HepG2 (cell line): ENCODE measurements around the gene APC2. TPM values are rescaled to one million over a fixed set of nuclear protein-coding genes. Genes with fewer than 3 reads are reported as not detected.

Experiments
- ELF4 ChIP-seq: sonication (generic); formaldehyde crosslinking; IDR thresholded peaks from 2 replicates; pipeline ENCODE4 v1.5.0; 2020; ENCODE audit warnings: missing genetic modification reagents, mild to moderate bottlenecking, moderate library complexity, borderline replicate concordance
- ETV6 ChIP-seq: sonication (generic); formaldehyde crosslinking; conservative IDR thresholded peaks from 2 replicates; pipeline ENCODE4 v1.4.0; 2020; ENCODE audit warnings: missing genetic modification reagents
- FIP1L1 ChIP-seq: fragments of 200-400 bp; formaldehyde crosslinking; IDR thresholded peaks from 2 replicates; pipeline ENCODE4 v1.6.1; 2018; ENCODE audit warnings: low read depth, mild to moderate bottlenecking, low read length, moderate library complexity, borderline replicate concordance; ENCODE audit not compliant: insufficient read depth
- GABPB1 ChIP-seq: IDR thresholded peaks from 2 replicates; pipeline ENCODE4 v1.6.1; 2016; ENCODE audit warnings: mild to moderate bottlenecking, missing genetic modification reagents, moderate library complexity, missing compliant biosample characterization
- JUN ChIP-seq: sonication (generic); formaldehyde crosslinking; IDR thresholded peaks from 2 replicates; pipeline ENCODE4 v1.4.0; 2020; ENCODE audit warnings: mild to moderate bottlenecking, missing genetic modification reagents
- KLF15 ChIP-seq: sonication (generic); formaldehyde crosslinking; IDR thresholded peaks from 2 replicates; pipeline ENCODE4 v1.8.1; 2023; ENCODE audit warnings: borderline replicate concordance, mild to moderate bottlenecking, inconsistent platforms, missing genetic modification reagents, mixed read lengths
- NAIF1 ChIP-seq: sonication (generic); formaldehyde crosslinking; IDR thresholded peaks from 2 replicates; pipeline ENCODE4 v1.5.0; 2020; ENCODE audit warnings: mild to moderate bottlenecking, missing genetic modification reagents, borderline replicate concordance
- NFKBIZ ChIP-seq: IDR thresholded peaks from 2 replicates; pipeline ENCODE4 v1.6.1; 2018; ENCODE audit warnings: missing genetic modification reagents, missing compliant biosample characterization
- NKX3-1 ChIP-seq: sonication (generic); formaldehyde crosslinking; IDR thresholded peaks from 2 replicates; pipeline ENCODE4 v1.5.0; 2020; ENCODE audit warnings: missing genetic modification reagents
- NR2F1 ChIP-seq, 2 experiments: fragments of 450-650 bp in 1 of 2; formaldehyde crosslinking in 1 of 2; IDR thresholded peaks; 2 replicates each; pipeline versions ENCODE4 v1.5.0 to v1.6.1; 2016 to 2020; ENCODE audit warnings: mild to moderate bottlenecking in 1 of 2, missing compliant biosample characterization in 1 of 2, missing genetic modification reagents in 1 of 2, moderate library complexity in 1 of 2
- RBM22 ChIP-seq: fragments of 200-400 bp; formaldehyde crosslinking; optimal IDR thresholded peaks from 2 replicates; pipeline ENCODE3; 2017; ENCODE audit warnings: mild to moderate bottlenecking, low read length, moderate library complexity
- SIX1 ChIP-seq: sonication (generic); formaldehyde crosslinking; IDR thresholded peaks from 2 replicates; pipeline ENCODE4 v1.4.0; 2020; ENCODE audit warnings: missing genetic modification reagents, borderline replicate concordance
- SKI ChIP-seq: fragments of 450-650 bp; IDR thresholded peaks from one replicate; pipeline ENCODE4 v1.6.1; 2018; ENCODE audit warnings: mild to moderate bottlenecking; ENCODE audit not compliant: partially characterized antibody
- TBP ChIP-seq: sonication (generic); formaldehyde crosslinking; IDR thresholded peaks from 2 replicates; pipeline ENCODE4 v1.5.0; 2020; ENCODE audit warnings: missing genetic modification reagents
- XBP1 ChIP-seq: sonication (generic); formaldehyde crosslinking; IDR thresholded peaks from 2 replicates; pipeline ENCODE4 v1.5.0; 2020; ENCODE audit warnings: missing genetic modification reagents
- ZEB1 ChIP-seq: IDR thresholded peaks from 2 replicates; pipeline ENCODE4 v1.6.1; 2012; ENCODE audit warnings: mild to moderate bottlenecking, low read depth, inconsistent platforms; ENCODE audit not compliant: insufficient replicate concordance
- ZNF276 ChIP-seq: sonication (generic); formaldehyde crosslinking; IDR thresholded peaks from 2 replicates; pipeline ENCODE4 v1.4.0; 2020; ENCODE audit warnings: mild to moderate bottlenecking, low read depth, missing genetic modification reagents
- ZNF281 ChIP-seq: sonication (generic); formaldehyde crosslinking; IDR thresholded peaks from 2 replicates; pipeline ENCODE4 v1.4.0; 2020; ENCODE audit warnings: missing genetic modification reagents, borderline replicate concordance
- ZNF3 ChIP-seq: IDR thresholded peaks from 2 replicates; pipeline ENCODE4 v1.7.0; 2017; ENCODE audit warnings: inconsistent platforms
- ZNF530 ChIP-seq: sonication (generic); formaldehyde crosslinking; IDR thresholded peaks from 2 replicates; pipeline ENCODE4 v1.5.0; 2020; ENCODE audit warnings: low read depth, mild to moderate bottlenecking, missing genetic modification reagents
- ZNF549 ChIP-seq: sonication (generic); formaldehyde crosslinking; IDR thresholded peaks from 2 replicates; pipeline ENCODE4 v1.5.0; 2020; ENCODE audit warnings: missing genetic modification reagents
- ZNF569 ChIP-seq: sonication (generic); formaldehyde crosslinking; IDR thresholded peaks from 2 replicates; pipeline ENCODE4 v1.5.0; 2020; ENCODE audit warnings: mild to moderate bottlenecking, missing genetic modification reagents, moderate library complexity, borderline replicate concordance
- ZSCAN21 ChIP-seq: sonication (generic); formaldehyde crosslinking; IDR thresholded peaks from 2 replicates; pipeline ENCODE4 v1.8.0; 2022; ENCODE audit warnings: mild to moderate bottlenecking, missing genetic modification reagents, moderate library complexity, borderline replicate concordance
- polyA plus RNA-seq, 8 experiments: library from polyadenylated mRNA; depleted of rRNA in 3 of 8; stranded (reverse) in 7 of 8; unstranded in 1 of 8; fragments of >200 nt; fragmentation: Illumina TruSeq in 4 of 8; extraction: Trizol in 4 of 8; gene quantifications; 2 replicates each; pipeline versions ENCODE4 v1.2.1 to v1.2.3, GENCODE V29; 2011 to 2016; ENCODE audit warnings: low read depth in 4 of 8, missing spikeins in 1 of 8, mixed read lengths in 1 of 8; ENCODE audit not compliant: insufficient read depth in 1 of 8
- total RNA-seq, 5 experiments: library from RNA; depleted of rRNA; stranded (reverse); fragments of >200 nt; fragmentation: Illumina TruSeq; extraction: Trizol; gene quantifications; 2 replicates each; pipeline ENCODE4 v1.2.3, GENCODE V29; 2016; ENCODE audit warnings: low read depth in 1 of 5

The APC2 gene
- total and polyA plus RNA-seq, 2 of the 13 experiments (the other 11 are each of a cell fraction or from before 2014, with no cell fraction given) = 0.08 to 0.22 TPM

DNA sequence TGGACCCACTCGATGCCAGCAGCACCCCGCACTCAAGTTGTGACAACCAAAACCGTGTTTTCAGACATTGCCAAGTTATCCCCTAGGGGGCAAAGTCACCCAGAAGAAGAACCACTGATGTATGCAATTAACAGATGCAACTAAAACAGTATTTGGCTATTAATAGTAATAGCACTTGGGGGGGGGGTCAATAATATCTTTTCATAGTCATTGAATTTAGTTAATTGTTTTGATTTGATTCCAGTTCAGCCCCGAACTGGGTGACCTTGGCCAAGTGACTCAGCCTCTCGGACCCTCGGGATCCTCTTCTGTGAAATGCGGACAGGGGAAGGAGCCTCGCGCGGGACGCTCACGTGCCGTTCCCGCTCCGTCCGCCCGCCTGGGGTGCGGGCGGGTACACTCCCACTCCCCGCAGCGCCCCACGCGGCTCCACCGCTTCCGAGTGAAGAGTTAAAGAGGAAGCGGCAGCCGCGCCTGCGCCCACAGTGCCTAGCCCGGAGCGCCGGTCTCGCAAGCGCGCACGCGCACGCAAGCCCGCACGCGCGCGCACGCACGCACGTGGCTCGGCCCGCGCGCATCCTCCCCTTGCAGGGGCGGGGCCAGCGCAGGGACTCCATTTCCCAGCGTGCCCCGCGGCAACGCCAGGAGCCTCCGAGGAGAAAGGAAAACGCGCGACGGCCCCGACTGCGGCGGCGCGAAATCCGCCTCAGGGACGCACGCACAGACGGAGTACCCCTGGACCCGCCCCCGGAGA, 43.0 kb upstream of the APC2 start (continued):
- peak; percentile 59; the same call in 1 of the 2 replicates for TF ChIP-seq ZSCAN21
- no peak for TF ChIP-seq NAIF1 (CRISPR knock-in tag)
- TF ChIP-seq ZNF530 = no peak
- TF ChIP-seq SIX1 = no peak
- no peak for TF ChIP-seq ETV6 (CRISPR knock-in tag)
- no peak for TF ChIP-seq XBP1 (CRISPR knock-in tag)
- TF ChIP-seq GABPB1 (CRISPR knock-in tag) = peak; percentile 84
- no peak for TF ChIP-seq RBM22
- no peak for TF ChIP-seq JUN (CRISPR knock-in tag)
- TF ChIP-seq ELF4 (CRISPR knock-in tag) = no peak
- no peak for TF ChIP-seq FIP1L1
- TF ChIP-seq ZNF569 (CRISPR knock-in tag) = no peak
- no peak for TF ChIP-seq ZNF549 (CRISPR knock-in tag)
- no peak for TF ChIP-seq KLF15 (CRISPR knock-in tag)
- TF ChIP-seq NFKBIZ = no peak
- no peak for TF ChIP-seq ZNF281
- no peak for TF ChIP-seq TBP (CRISPR knock-in tag)
- no peak for TF ChIP-seq ZEB1
- no peak for TF ChIP-seq SKI
- no peak for TF ChIP-seq ZNF3 (CRISPR knock-in tag)
- no peak for TF ChIP-seq NKX3-1
- no peak for TF ChIP-seq ZNF276
- no peak for TF ChIP-seq NR2F1 (CRISPR knock-in tag; IDR thresholded peaks at IDR 0.05)
